ENCODE data around the gene TFDP3. TPM values are rescaled to one million over a fixed set of nuclear protein-coding genes. Genes with fewer than 3 reads are reported as not detected.

TFDP3 gene
- total RNA-seq, 3 donors from 2014 or later (not counting 1 experiment from before 2014, with no cell fraction given), result not detected

- Mint-ChIP-seq H3K36me3 (no peaks in the 10 kb centered on the region), H3K4me1 (no peaks in the 10 kb centered on the region), H3K4me3 (no peak overlapping the region), H3K9me3 (no peaks in the 10 kb centered on the region), H3K27me3 (ENCODE audit: low read depth in 2 of 2) (peaks cover 0 to 26% of the 10 kb centered on the region in 2 donors), H3K27ac (no peak overlapping the region)
- Histone ChIP-seq H3K4me1 (ENCODE audit: control insufficient read depth, insufficient read depth, low read length) (no peaks in the 10 kb centered on the region), H3K27ac (ENCODE audit: low read length) (no peak overlapping the region), H3K4me3 (ENCODE audit: low read length) (no peak overlapping the region), H3K36me3 (ENCODE audit: control insufficient read depth, insufficient read depth, low read length) (no peaks in the 10 kb centered on the region), H3K27me3 (ENCODE audit: control insufficient read depth, insufficient read depth, low read length) (no peaks in the 10 kb centered on the region), H3K9me3 (ENCODE audit: control insufficient read depth, insufficient read depth, low read length) (no peaks in the 10 kb centered on the region)
- no peak for ATAC-seq
- WGBS (ENCODE audit: insufficient coverage), result 78% methylated on average over 2 of the region's 2 CpGs
- intact Hi-C loops (cut with micrococcal nuclease), result no loop called here
- TF ChIP-seq, protein P1, sequence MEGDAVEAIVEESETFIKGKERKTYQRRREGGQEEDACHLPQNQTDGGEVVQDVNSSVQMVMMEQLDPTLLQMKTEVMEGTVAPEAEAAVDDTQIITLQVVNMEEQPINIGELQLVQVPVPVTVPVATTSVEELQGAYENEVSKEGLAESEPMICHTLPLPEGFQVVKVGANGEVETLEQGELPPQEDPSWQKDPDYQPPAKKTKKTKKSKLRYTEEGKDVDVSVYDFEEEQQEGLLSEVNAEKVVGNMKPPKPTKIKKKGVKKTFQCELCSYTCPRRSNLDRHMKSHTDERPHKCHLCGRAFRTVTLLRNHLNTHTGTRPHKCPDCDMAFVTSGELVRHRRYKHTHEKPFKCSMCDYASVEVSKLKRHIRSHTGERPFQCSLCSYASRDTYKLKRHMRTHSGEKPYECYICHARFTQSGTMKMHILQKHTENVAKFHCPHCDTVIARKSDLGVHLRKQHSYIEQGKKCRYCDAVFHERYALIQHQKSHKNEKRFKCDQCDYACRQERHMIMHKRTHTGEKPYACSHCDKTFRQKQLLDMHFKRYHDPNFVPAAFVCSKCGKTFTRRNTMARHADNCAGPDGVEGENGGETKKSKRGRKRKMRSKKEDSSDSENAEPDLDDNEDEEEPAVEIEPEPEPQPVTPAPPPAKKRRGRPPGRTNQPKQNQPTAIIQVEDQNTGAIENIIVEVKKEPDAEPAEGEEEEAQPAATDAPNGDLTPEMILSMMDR (IDR thresholded peaks at IDR 0.05), result no peak
- DNase-seq, result no peak
Observed at GRCh38 chrX:133177202-133177601, 41.0 kb downstream of the TFDP3 start.

GRCh38 chrX:133175605-133176004 is 42.5 kb downstream of the TFDP3 start:
- 92% methylated on average over 2 of the region's 2 CpGs for WGBS (ENCODE audit: insufficient coverage)
- Histone ChIP-seq H3K36me3 (ENCODE audit: control insufficient read depth, insufficient read depth, low read length) (no peaks in the 10 kb centered on the region), H3K9me3 (ENCODE audit: control insufficient read depth, insufficient read depth, low read length) (no peaks in the 10 kb centered on the region), H3K27me3 (ENCODE audit: control insufficient read depth, insufficient read depth, low read length) (no peaks in the 10 kb centered on the region), H3K4me3 (ENCODE audit: low read length) (no peak overlapping the region), H3K27ac (ENCODE audit: low read length) (no peak overlapping the region), H3K4me1 (ENCODE audit: control insufficient read depth, insufficient read depth, low read length) (no peaks in the 10 kb centered on the region)
- H3K4me3 Mint-ChIP-seq, result no peak overlapping the region
- H3K27ac Mint-ChIP-seq, result no peak overlapping the region
- H3K9me3 Mint-ChIP-seq, result no peaks in the 10 kb centered on the region
- H3K36me3 Mint-ChIP-seq, result no peaks in the 10 kb centered on the region
- intact Hi-C loops (cut with micrococcal nuclease), result no loop called here
- TF ChIP-seq, protein P1 (IDR thresholded peaks at IDR 0.05), result no peak
- no peak for ATAC-seq
- peaks cover 0 to 22% of the 10 kb centered on the region in 2 donors for H3K27me3 Mint-ChIP-seq (ENCODE audit: low read depth in 2 of 2)
- no peaks in the 10 kb centered on the region for H3K4me1 Mint-ChIP-seq
- DNase-seq, result no peak

DNA sequence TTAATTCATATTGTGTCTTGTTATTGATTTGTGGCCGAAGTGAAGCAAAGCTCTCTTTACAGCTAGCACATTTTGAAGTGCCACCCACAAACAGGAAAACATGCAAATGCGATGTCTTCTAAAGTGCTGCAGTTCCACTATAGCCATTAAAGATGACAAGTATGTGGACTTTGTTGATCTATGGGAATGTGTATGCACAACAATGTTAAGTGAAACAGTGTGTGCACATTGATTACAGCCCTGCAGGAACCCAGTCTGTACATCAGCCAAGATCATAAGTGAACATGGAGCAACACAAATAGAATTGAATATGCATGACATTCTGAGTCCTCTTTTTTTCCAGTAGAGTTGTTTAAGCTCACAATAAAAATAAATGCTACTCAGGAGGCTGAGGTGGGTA is 43.0 kb downstream of the TFDP3 start:
- intact Hi-C loops (cut with micrococcal nuclease), result no loop called here
- Mint-ChIP-seq H3K4me3 (no peak overlapping the region), H3K9me3 (no peaks in the 10 kb centered on the region), H3K36me3 (no peaks in the 10 kb centered on the region), H3K27ac (no peak overlapping the region), H3K27me3 (ENCODE audit: low read depth in 2 of 2) (peaks cover 0 to 18% of the 10 kb centered on the region in 2 donors), H3K4me1 (no peaks in the 10 kb centered on the region)
- Histone ChIP-seq H3K27me3 (ENCODE audit: control insufficient read depth, insufficient read depth, low read length) (no peaks in the 10 kb centered on the region), H3K4me1 (ENCODE audit: control insufficient read depth, insufficient read depth, low read length) (no peaks in the 10 kb centered on the region), H3K36me3 (ENCODE audit: control insufficient read depth, insufficient read depth, low read length) (no peaks in the 10 kb centered on the region), H3K4me3 (ENCODE audit: low read length) (no peak overlapping the region), H3K9me3 (ENCODE audit: control insufficient read depth, insufficient read depth, low read length) (no peaks in the 10 kb centered on the region), H3K27ac (ENCODE audit: low read length) (no peak overlapping the region)
- TF ChIP-seq, protein P1 (IDR thresholded peaks at IDR 0.05), result no peak
- no peak for DNase-seq
- WGBS (ENCODE audit: insufficient coverage), result 33% methylated on average over 1 of the region's 2 CpGs
- no peak for ATAC-seq

DNA sequence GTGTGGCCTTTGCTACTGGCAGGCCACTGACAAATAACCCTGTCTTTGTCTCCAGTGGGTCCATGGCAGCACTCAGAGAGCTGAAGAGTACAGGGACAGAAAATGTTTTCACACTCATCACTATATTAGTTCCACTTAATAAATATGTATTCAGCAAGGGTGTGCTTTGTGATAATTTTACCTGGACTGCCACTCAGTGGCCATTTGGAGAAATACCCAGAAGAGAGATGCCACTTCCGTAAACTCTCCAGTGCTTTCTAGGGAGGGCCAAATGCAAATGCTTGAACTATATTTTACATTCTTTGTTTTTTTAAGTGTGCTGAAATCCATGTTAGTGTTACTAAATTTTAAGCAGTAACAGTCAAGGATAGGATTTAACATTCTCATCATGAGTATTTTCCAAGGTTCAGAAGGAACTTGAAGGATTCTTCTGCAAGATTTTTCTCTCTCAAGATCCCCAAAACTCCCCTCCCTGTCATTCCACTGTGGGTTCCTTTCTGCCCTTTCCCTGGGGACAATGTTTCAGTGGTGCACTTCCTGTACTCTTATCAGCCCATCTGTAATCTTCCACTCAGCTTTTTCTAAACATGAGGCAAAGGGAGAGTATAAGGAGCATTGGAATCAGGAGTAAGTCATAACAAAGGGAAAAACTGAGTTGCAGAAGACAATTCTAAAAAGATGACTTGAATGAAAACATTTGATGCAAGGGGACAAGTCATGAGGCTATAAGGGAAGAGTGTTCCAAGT is 46.0 kb downstream of the TFDP3 start:
- Histone ChIP-seq H3K36me3 (ENCODE audit: control insufficient read depth, insufficient read depth, low read length) (no peaks in the 10 kb centered on the region), H3K4me1 (ENCODE audit: control insufficient read depth, insufficient read depth, low read length) (no peaks in the 10 kb centered on the region), H3K27me3 (ENCODE audit: control insufficient read depth, insufficient read depth, low read length) (no peaks in the 10 kb centered on the region), H3K27ac (ENCODE audit: low read length) (no peak overlapping the region), H3K4me3 (ENCODE audit: low read length) (no peak overlapping the region), H3K9me3 (ENCODE audit: control insufficient read depth, insufficient read depth, low read length) (no peaks in the 10 kb centered on the region)
- no peaks in the 10 kb centered on the region for H3K9me3 Mint-ChIP-seq
- intact Hi-C loops (cut with micrococcal nuclease), result no loop called here
- H3K27ac Mint-ChIP-seq, result no peak overlapping the region
- no CpG with 5 or more reads among the region's 1 CpG for WGBS (ENCODE audit: insufficient coverage)
- H3K4me1 Mint-ChIP-seq, result no peaks in the 10 kb centered on the region
- DNase-seq, result peak in 1 of 2 donors; percentile 3
- peaks cover 5 to 22% of the 10 kb centered on the region in 2 donors for H3K27me3 Mint-ChIP-seq (ENCODE audit: low read depth in 2 of 2)
- ATAC-seq, result no peak
- TF ChIP-seq, protein P1 (IDR thresholded peaks at IDR 0.05), result no peak
- no peak overlapping the region for H3K4me3 Mint-ChIP-seq
- H3K36me3 Mint-ChIP-seq, result no peaks in the 10 kb centered on the region

Measured in natural killer cell (primary cell).